Measurements from ENCODE around the gene LHX4. TPM values are rescaled to one million over a fixed set of nuclear protein-coding genes. Genes with fewer than 3 reads are reported as not detected.

The LHX4 gene
- total and polyA plus RNA-seq, 9 of the 15 experiments (the other 6 are each of a cell fraction or from before 2014, with no cell fraction given), result 0.01 to 0.11 (median 0.07) TPM; not detected in 5

GRCh38 chr1:180238675-180239074, 8.6 kb downstream of the LHX4 start:
- CTCF ChIA-PET (ENCODE audit: low intra/inter-chr PET ratio), result no interaction called here
- FAIRE-seq, result no peak

More at GRCh38 chr1:180238675-180239074, 8.6 kb downstream of the LHX4 start:
- DNase-seq (ENCODE audit: extremely low read depth in 1 of 4, low spot score in 3 of 4), result no peak
- no peak for ATAC-seq
- peaks cover 56 to 61% of the 10 kb centered on the region in 2 experiments for H3K27me3 ChIP-seq (ENCODE audit: control insufficient read depth in 2 of 2, insufficient read depth in 2 of 2, low read length in 2 of 2)
- H3K4me3 ChIP-seq, result no peak overlapping the region
- H3K4me1 ChIP-seq (replicated peaks in 1 of 2; ENCODE audit: control insufficient read depth in 2 of 2, insufficient read depth in 2 of 2, low read length in 2 of 2), result peaks cover 0 to 16% of the 10 kb centered on the region in 2 experiments; a peak in 1 of 5 replicates
- H3K36me3 ChIP-seq (ENCODE audit: control insufficient read depth, insufficient read depth, low read length), result no peaks in the 10 kb centered on the region
- H3K9me1 ChIP-seq (ENCODE audit: control insufficient read depth, insufficient read depth, low read length), result no peaks in the 10 kb centered on the region
- H3K9me3 ChIP-seq (replicated peaks; ENCODE audit: control insufficient read depth, insufficient read depth, low read depth, low read length), result no peaks in the 10 kb centered on the region
- no peak overlapping the region for H2AFZ ChIP-seq (ENCODE audit: low read depth, low read length)
- 2% methylated on average over 7 of the region's 7 CpGs for WGBS (ENCODE audit: insufficient coverage, low coverage, missing lambda C conversion rate)
- no peak overlapping the region for H3K4me2 ChIP-seq (ENCODE audit: insufficient read depth, low read length)
- H3K9ac ChIP-seq (ENCODE audit: insufficient read depth in 1 of 2, low read depth in 2 of 2, low read length in 2 of 2), result no peak overlapping the region
- H3K79me2 ChIP-seq (ENCODE audit: control insufficient read depth, insufficient read depth, low read length), result no peaks in the 10 kb centered on the region
- H3K27ac ChIP-seq (ENCODE audit: extremely low read depth, low read depth, low read length), result no peak overlapping the region
- in situ Hi-C loops (cut with MboI) (no loop called here), intact Hi-C loops (cut with micrococcal nuclease) (no loop called here)
- POLR2A ChIA-PET, result interaction anchor here (1.3 kb wide), 1 partner anchor 16 kb away, joined by 5 read pairs; no protein-coding TSS in a partner anchor
- BruUV-seq (replicated peaks), result no TSS peak
- TF ChIP-seq TRIM24 (IDR thresholded peaks at IDR 0.05), result no peak
- TF ChIP-seq, protein P1, sequence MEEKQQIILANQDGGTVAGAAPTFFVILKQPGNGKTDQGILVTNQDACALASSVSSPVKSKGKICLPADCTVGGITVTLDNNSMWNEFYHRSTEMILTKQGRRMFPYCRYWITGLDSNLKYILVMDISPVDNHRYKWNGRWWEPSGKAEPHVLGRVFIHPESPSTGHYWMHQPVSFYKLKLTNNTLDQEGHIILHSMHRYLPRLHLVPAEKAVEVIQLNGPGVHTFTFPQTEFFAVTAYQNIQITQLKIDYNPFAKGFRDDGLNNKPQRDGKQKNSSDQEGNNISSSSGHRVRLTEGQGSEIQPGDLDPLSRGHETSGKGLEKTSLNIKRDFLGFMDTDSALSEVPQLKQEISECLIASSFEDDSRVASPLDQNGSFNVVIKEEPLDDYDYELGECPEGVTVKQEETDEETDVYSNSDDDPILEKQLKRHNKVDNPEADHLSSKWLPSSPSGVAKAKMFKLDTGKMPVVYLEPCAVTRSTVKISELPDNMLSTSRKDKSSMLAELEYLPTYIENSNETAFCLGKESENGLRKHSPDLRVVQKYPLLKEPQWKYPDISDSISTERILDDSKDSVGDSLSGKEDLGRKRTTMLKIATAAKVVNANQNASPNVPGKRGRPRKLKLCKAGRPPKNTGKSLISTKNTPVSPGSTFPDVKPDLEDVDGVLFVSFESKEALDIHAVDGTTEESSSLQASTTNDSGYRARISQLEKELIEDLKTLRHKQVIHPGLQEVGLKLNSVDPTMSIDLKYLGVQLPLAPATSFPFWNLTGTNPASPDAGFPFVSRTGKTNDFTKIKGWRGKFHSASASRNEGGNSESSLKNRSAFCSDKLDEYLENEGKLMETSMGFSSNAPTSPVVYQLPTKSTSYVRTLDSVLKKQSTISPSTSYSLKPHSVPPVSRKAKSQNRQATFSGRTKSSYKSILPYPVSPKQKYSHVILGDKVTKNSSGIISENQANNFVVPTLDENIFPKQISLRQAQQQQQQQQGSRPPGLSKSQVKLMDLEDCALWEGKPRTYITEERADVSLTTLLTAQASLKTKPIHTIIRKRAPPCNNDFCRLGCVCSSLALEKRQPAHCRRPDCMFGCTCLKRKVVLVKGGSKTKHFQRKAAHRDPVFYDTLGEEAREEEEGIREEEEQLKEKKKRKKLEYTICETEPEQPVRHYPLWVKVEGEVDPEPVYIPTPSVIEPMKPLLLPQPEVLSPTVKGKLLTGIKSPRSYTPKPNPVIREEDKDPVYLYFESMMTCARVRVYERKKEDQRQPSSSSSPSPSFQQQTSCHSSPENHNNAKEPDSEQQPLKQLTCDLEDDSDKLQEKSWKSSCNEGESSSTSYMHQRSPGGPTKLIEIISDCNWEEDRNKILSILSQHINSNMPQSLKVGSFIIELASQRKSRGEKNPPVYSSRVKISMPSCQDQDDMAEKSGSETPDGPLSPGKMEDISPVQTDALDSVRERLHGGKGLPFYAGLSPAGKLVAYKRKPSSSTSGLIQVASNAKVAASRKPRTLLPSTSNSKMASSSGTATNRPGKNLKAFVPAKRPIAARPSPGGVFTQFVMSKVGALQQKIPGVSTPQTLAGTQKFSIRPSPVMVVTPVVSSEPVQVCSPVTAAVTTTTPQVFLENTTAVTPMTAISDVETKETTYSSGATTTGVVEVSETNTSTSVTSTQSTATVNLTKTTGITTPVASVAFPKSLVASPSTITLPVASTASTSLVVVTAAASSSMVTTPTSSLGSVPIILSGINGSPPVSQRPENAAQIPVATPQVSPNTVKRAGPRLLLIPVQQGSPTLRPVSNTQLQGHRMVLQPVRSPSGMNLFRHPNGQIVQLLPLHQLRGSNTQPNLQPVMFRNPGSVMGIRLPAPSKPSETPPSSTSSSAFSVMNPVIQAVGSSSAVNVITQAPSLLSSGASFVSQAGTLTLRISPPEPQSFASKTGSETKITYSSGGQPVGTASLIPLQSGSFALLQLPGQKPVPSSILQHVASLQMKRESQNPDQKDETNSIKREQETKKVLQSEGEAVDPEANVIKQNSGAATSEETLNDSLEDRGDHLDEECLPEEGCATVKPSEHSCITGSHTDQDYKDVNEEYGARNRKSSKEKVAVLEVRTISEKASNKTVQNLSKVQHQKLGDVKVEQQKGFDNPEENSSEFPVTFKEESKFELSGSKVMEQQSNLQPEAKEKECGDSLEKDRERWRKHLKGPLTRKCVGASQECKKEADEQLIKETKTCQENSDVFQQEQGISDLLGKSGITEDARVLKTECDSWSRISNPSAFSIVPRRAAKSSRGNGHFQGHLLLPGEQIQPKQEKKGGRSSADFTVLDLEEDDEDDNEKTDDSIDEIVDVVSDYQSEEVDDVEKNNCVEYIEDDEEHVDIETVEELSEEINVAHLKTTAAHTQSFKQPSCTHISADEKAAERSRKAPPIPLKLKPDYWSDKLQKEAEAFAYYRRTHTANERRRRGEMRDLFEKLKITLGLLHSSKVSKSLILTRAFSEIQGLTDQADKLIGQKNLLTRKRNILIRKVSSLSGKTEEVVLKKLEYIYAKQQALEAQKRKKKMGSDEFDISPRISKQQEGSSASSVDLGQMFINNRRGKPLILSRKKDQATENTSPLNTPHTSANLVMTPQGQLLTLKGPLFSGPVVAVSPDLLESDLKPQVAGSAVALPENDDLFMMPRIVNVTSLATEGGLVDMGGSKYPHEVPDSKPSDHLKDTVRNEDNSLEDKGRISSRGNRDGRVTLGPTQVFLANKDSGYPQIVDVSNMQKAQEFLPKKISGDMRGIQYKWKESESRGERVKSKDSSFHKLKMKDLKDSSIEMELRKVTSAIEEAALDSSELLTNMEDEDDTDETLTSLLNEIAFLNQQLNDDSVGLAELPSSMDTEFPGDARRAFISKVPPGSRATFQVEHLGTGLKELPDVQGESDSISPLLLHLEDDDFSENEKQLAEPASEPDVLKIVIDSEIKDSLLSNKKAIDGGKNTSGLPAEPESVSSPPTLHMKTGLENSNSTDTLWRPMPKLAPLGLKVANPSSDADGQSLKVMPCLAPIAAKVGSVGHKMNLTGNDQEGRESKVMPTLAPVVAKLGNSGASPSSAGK (IDR thresholded peaks at IDR 0.05), result no peak
- TF ChIP-seq CBX2 (IDR thresholded peaks at IDR 0.05; ENCODE audit: insufficient read depth, low read length, poor library complexity, severe bottlenecking), result peak; percentile 89
- no peaks in the 10 kb centered on the region for H4K20me1 ChIP-seq (replicated peaks; ENCODE audit: control insufficient read depth, insufficient read depth, low read length)

Data from K562 (cell line).